HT-29 (cell line): ENCODE data around the gene GAPT. TPM values are rescaled to one million over a fixed set of nuclear protein-coding genes. Genes with fewer than 3 reads are reported as not detected.

Experiments used
- DNase-seq: peaks from one replicate; pipeline ENCODE4 v3.0.0-alpha.2; 2015; ENCODE audit warnings: low spot score
- total RNA-seq: library from RNA; depleted of rRNA; stranded (reverse); fragments of >200 nt; shearing (Covaris generic); gene quantifications from 2 replicates; pipeline ENCODE4 v1.2.3, GENCODE V29; 2014

The GAPT gene
- total RNA-seq, 1 experiment from 2014 or later: not detected

- DNase-seq: peak; percentile 97
Observed at GRCh38 chr5:58460732-58461286, 30.4 kb upstream of the GAPT start.

GRCh38 chr5:58462154-58462553 is 29.1 kb upstream of the GAPT start:
- DNase-seq: peak; percentile 84

GRCh38 chr5:58462623-58463230 is 28.5 kb upstream of the GAPT start:
- peak; percentile 93 for DNase-seq

GRCh38 chr5:58466939-58467338 is 24.3 kb upstream of the GAPT start:
- peak; percentile 54 for DNase-seq

GRCh38 chr5:58469896-58470295 is 21.3 kb upstream of the GAPT start:
- no peak for DNase-seq

- no peak for DNase-seq
Observed at GRCh38 chr5:58475404-58475803, 15.8 kb upstream of the GAPT start.

GRCh38 chr5:58477760-58478376 is 13.4 kb upstream of the GAPT start:
- DNase-seq: peak; percentile 50

- no peak for DNase-seq
Observed at GRCh38 chr5:58481066-58481676, 10.1 kb upstream of the GAPT start.

- DNase-seq: no peak
Observed at GRCh38 chr5:58481828-58482227, 9.4 kb upstream of the GAPT start.

GRCh38 chr5:58482536-58482935 is 8.7 kb upstream of the GAPT start:
- DNase-seq: no peak

GRCh38 chr5:58484505-58484904 is 6.7 kb upstream of the GAPT start:
- DNase-seq: no peak

GRCh38 chr5:58486290-58486689 is 4.9 kb upstream of the GAPT start:
- no peak for DNase-seq

- no peak for DNase-seq
Observed at GRCh38 chr5:58490402-58491050, 709 bp upstream of the GAPT start.

- no peak for DNase-seq
Observed at GRCh38 chr5:58493141-58493540, 1.9 kb downstream of the GAPT start.

GRCh38 chr5:58496488-58496887 is 5.3 kb downstream of the GAPT start:
- peak; percentile 10 for DNase-seq

- no peak for DNase-seq
Observed at GRCh38 chr5:58497386-58497785, 6.2 kb downstream of the GAPT start.

GRCh38 chr5:58497921-58498320 is 6.7 kb downstream of the GAPT start:
- peak; percentile 5 for DNase-seq

GRCh38 chr5:58498340-58498942 is 7.2 kb downstream of the GAPT start:
- peak; percentile 64 for DNase-seq

- DNase-seq: no peak
Observed at GRCh38 chr5:58499231-58499630, 8.0 kb downstream of the GAPT start.

- DNase-seq: no peak
Observed at GRCh38 chr5:58499941-58500340, 8.7 kb downstream of the GAPT start.

GRCh38 chr5:58501778-58502417 is 10.7 kb downstream of the GAPT start:
- peak; percentile 40 for DNase-seq
